G401 (cell line): Measurements from ENCODE around the gene CELA2A. TPM values are rescaled to one million over a fixed set of nuclear protein-coding genes. Genes with fewer than 3 reads are reported as not detected.
"Not testable (repeated sequence)": the region's sequence is repeated elsewhere in the genome, so short reads cannot be mapped to it uniquely, and the experiment has no call there.

Experiments
- DNase-seq: peaks from one replicate; pipeline ENCODE4 v3.0.0-alpha.2; 2015; ENCODE audit warnings: low spot score
- in situ Hi-C: cut with HindIII; loops from 2 replicates; pipeline ENCODE4 v1.10.0; 2016; ENCODE audit warnings: low sequenced_read_pairs, mixed read lengths
- total RNA-seq: library from RNA; depleted of rRNA; stranded (reverse); fragments of >200 nt; shearing (Covaris generic); gene quantifications from 2 replicates; pipeline ENCODE4 v1.2.3, GENCODE V29; 2014

The CELA2A gene
- total RNA-seq, 1 experiment from 2014 or later, result not detected

- DNase-seq, in situ Hi-C loops: not testable (repeated sequence)
Observed at GRCh38 chr1:15458388-15458787, 1.9 kb downstream of the CELA2A start.

DNA sequence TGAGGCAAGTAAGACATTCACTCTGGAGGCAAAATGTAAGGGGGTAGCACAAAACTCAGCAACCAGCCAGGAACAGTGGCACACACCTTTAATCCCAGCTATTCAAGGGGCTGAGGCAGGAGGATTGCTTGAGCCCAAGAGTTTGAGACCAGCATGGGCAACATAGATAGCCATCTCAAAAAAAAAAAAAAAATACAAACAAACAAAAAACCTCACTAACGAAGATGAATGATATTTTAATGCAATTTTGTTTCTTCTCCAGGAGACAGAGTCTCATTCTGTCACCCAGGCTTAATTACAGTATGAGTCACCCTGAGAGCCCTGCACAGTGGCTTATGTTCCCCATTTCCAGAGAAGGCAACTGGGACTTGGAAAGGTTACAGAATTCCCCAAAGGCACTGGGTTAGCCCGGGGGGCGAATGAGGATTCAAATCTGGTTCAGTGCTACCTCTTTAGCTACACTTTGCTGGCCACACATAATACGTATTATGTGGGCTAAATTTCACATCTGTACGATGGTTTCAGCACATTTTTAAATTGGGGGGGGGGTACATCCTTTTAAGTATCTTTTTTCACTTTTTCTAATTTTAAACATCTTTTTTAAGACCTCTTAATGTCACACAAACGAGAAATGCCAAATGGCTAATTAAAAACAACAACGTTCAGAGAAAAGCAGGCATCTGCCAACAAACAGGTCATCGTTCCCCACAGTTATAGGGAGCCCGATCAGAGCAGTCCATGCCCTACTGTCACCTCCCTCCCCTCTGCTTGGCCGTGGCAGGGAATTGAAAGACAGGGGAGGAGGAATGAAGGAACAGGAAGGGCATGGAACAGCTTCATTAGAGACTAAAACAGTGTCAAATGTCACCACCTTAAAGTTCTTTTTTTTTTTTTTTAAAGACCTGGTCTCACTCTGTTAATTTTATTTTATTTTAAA, 3.5 kb downstream of the CELA2A start:
- in situ Hi-C loops, result no loop called here
- no peak for DNase-seq

DNA sequence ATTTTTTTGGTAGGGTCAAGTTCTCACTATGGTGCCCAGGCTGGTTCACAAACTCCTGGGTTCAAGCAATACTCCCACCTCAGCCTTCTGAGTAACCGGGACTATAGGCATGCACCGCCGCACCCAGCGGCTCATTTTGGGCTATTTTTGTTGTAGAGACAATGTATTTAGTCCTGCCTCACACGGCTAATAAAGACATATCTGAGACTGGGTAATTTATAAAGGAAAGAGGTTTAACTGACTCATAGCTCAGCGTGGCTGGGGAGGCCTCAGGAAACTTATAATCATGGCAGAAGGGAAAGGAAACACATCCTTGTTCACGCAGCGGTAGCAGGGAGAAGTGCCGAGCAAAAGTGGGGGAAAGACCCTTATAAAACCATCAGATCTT, 4.2 kb downstream of the CELA2A start:
- DNase-seq, result no peak
- in situ Hi-C loops, result no loop called here

DNA sequence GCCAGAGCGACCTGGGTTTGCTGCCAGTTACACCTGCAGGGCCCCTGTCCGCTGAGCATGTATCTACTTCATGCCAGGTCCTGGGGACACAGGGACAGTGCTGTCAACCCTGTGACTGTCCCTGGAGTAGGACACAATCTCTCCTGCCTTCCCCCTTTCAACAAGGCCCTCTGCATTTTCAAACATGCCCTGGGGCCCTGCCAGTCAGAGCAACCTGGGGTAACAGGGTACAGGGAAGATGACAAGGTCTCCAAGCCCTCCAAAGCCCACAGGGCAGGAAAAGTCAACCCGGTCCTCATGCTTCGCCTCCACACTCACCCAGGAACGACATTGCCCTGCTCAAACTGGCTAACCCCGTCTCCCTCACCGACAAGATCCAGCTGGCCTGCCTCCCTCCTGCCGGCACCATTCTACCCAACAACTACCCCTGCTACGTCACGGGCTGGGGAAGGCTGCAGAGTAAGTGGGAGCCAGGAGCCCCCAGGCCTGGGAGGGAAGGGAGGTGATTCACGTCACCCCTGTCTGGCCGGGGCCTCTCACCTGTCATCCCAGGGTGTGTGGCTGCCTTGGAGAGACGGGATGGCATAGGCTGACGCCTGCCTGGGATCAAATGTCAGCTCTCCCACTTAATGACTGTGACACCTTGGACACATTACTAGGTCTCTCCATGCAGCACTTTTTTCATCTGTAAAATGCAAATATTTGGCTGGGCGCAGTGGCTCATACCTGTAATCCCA, 6.7 kb downstream of the CELA2A start:
- in situ Hi-C loops, DNase-seq: not testable (repeated sequence)

- DNase-seq, in situ Hi-C loops: not testable (repeated sequence)
Observed at GRCh38 chr1:15463926-15464322, 7.4 kb downstream of the CELA2A start.

GRCh38 chr1:15465674-15466073, 9.1 kb downstream of the CELA2A start:
- in situ Hi-C loops, result no loop called here

DNA sequence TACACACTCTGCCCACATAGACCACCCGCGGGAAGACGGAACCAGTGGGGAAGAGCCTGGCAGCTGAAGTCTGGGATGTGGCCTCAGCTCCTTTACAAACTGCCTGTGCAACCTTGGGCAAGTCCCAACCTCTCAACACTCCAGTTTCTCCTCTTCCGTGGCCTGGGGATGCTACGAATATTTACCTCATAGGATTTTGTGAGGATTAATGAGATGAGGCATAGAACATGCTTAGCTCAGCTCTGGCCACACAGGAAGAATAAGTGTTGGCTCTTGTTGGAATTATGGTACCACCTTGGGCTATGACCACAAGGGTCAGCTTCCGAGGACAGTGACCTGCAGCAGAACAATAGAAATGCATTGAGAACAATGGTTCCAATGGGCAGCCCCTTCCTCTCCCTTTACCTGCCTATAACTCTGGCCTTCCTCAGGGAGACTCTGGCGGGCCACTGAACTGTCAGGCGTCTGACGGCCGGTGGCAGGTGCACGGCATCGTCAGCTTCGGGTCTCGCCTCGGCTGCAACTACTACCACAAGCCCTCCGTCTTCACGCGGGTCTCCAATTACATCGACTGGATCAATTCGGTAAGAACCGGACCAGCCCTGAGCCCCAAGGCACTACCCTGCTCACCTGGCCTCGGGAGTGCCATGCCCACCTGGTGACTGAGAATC, 10.6 kb downstream of the CELA2A start:
- in situ Hi-C loops, DNase-seq: not testable (repeated sequence)

More at GRCh38 chr1:15465674-15466073, 9.1 kb downstream of the CELA2A start:
- DNase-seq, result no peak

DNA sequence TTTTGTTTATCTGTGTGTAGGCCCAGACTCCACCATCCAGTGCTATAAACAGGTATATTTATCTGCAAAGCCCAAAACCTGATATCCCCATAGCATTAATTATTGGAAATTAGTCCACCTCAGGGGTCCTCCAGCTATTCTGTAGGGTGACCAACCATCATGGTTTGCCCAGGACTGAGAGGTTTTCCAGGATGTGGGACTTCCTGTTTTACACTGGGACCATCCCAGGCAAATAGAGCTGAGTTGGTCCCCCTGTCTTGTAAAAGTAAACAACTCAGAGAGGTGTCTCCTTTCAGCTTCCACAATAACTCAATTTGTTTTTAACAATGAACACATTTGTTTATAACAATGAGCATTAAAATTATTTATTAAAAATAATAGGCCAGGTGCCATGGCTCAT, 11.6 kb downstream of the CELA2A start:
- DNase-seq, result no peak
- in situ Hi-C loops, result no loop called here

DNA sequence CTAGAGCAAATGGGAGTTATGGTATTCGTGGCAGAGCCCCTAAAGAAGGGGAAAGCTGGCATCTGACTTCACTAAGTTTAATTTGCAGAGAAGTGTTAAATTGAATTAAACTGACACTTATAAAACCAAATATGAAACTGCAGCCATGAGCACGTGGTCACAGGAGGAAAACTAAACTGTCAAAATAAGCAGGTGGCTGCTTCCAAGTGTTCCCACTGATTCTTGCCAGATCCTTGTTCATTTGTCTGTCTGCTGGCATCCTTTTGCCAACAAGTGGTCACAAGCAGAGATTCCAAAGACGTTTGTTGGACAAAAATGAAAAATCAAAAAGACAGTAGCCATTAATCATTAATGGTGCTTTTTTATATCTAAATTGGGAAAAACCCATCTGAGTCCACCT, 12.8 kb downstream of the CELA2A start:
- in situ Hi-C loops, result no loop called here
- peak; percentile 61 for DNase-seq

GRCh38 chr1:15469821-15470448, 13.4 kb downstream of the CELA2A start:
- in situ Hi-C loops, result not testable (repeated sequence)
- peak; percentile 71 for DNase-seq

GRCh38 chr1:15471067-15471466, 14.5 kb downstream of the CELA2A start:
- DNase-seq, in situ Hi-C loops: not testable (repeated sequence)

DNA sequence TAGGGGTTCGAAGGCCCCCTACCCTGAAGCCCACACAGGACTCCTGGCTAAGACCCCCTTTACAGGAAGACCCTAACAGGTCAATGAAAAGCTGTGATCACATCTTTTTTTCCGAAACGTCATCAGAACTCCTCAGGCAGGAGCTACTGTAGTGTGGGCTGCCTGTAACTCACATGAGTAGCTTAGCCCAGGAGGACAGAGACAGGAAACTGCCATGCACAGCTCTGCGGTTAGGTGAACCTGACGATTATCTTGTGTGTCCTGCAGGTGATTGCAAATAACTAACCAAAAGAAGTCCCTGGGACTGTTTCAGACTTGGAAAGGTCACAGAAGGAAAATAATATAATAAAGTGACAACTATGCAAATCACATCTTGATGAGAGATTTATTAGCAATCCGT, 15.2 kb downstream of the CELA2A start:
- DNase-seq, in situ Hi-C loops: not testable (repeated sequence)

GRCh38 chr1:15472587-15472986, 16.1 kb downstream of the CELA2A start:
- no peak for DNase-seq
- in situ Hi-C loops, result no loop called here

DNA sequence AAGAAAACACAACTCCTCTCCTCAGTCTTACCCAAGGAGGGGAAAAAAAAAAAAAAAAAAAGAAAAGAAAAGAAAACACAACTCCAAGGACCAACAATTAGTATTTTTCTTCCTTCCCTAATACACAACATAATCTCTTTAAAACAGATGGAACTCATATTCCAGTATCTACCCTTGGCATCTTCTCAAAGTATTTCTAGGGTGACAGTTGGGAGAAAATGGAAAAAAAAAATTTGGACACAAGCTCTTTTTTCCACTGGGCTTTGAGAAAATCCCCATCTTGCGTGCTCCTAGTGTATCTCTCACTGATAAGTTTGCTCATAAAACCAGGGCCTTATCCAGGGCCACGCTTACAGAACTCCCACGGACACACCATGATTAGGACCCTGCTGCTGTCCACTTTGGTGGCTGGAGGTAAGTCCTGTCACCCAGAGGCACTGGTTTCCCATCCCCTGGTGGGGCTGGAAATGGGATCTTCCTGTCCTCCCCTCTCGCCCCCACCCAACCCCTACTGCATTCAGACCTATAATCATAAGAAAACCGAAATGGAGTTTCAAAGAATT, 19.3 kb downstream of the CELA2A start, which contains the start of gene CELA2B:
TSS of gene CELA2B (plus strand) at position 353 of the 563 bp plus-strand sequence. CDS start at position 375, 22 bp downstream.
- peak; percentile 68 for DNase-seq
- in situ Hi-C loops, result no loop called here

DNA sequence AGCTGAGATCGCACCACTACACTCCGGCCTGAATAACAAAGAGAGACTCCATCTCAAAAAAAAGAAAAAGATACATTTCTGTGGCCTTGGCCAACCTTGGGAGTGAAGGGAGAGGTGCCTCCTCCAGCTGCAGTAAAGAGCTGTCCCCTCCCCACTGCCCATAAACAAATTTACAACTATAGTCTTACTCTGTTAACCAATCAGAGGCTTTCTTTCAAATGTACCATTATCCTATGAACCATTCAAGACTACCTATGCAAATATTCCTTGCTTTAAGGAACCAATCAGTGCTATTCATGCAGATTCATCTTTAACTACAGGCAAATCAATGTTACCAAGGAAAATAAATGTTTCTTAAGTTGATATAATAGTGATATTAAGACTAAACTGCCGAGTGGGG, 20.4 kb downstream of the CELA2A start:
- DNase-seq, result no peak
- in situ Hi-C loops, result no loop called here

- DNase-seq, result no peak
- in situ Hi-C loops, result no loop called here
Observed at GRCh38 chr1:15477646-15478212, 21.2 kb downstream of the CELA2A start.

GRCh38 chr1:15479654-15480347, 23.3 kb downstream of the CELA2A start:
- in situ Hi-C loops, result no loop called here
- no peak for DNase-seq

GRCh38 chr1:15482455-15482854, 25.9 kb downstream of the CELA2A start:
- in situ Hi-C loops, DNase-seq: not testable (repeated sequence)
